K562 (cell line): ENCODE data around the gene WWC2. TPM values are rescaled to one million over a fixed set of nuclear protein-coding genes. Genes with fewer than 3 reads are reported as not detected.

Experiments used
- ATF2 ChIP-seq: sonication (generic); formaldehyde crosslinking; IDR thresholded peaks from 2 replicates; pipeline ENCODE4 v1.8.1; 2022; ENCODE audit warnings: missing genetic modification reagents
- CEBPG ChIP-seq, 3 experiments: fragments of 200-800 bp in 1 of 3; sonication (Bioruptor generic) in 1 of 3; sonication (generic) in 1 of 3; formaldehyde crosslinking in 1 of 3; IDR thresholded peaks in 2 of 3; conservative IDR thresholded peaks in 1 of 3; 2 replicates each; pipeline versions ENCODE4 v1.6.1 to v1.8.0; 2016 to 2022; ENCODE audit warnings: missing compliant biosample characterization in 2 of 3, missing genetic modification characterization in 2 of 3, mild to moderate bottlenecking in 1 of 3, missing genetic modification reagents in 1 of 3
- CLOCK ChIP-seq: fragments of 250-450 bp; sonication (Bioruptor Pico); IDR thresholded peaks from 2 replicates; pipeline ENCODE4 v1.4.0; 2020; ENCODE audit warnings: mild to moderate bottlenecking, moderate library complexity, borderline replicate concordance
- FOS ChIP-seq: IDR thresholded peaks from 3 replicates; pipeline ENCODE4 v1.6.1; 2011; ENCODE audit not compliant: insufficient read length; ENCODE audit errors: extremely low read depth
- GATA2 ChIP-seq: sonication (generic); formaldehyde crosslinking; IDR thresholded peaks from 2 replicates; pipeline ENCODE4 v1.4.0; 2020; ENCODE audit warnings: mild to moderate bottlenecking, missing genetic modification reagents
- HMG20B ChIP-seq: fragments of 250-450 bp; sonication (Bioruptor Pico); IDR thresholded peaks from 2 replicates; pipeline ENCODE4 v1.5.0; 2021; ENCODE audit warnings: mild to moderate bottlenecking
- JUNB ChIP-seq: fragments of 450-650 bp; formaldehyde crosslinking; conservative IDR thresholded peaks from 2 replicates; pipeline ENCODE4 v1.4.0; 2020; ENCODE audit warnings: mild to moderate bottlenecking
- MNT ChIP-seq, 2 experiments: fragments of 450-650 bp; conservative IDR thresholded peaks; 2 replicates each; pipeline ENCODE4 v1.6.1; 2017; ENCODE audit warnings: mild to moderate bottlenecking in 2 of 2, moderate library complexity in 2 of 2
- NRF1 ChIP-seq, 2 experiments: fragments of 450-650 bp; IDR thresholded peaks in 1 of 2; conservative IDR thresholded peaks in 1 of 2; 2 replicates each; pipeline ENCODE4 v1.6.1; 2014; ENCODE audit warnings: mild to moderate bottlenecking in 2 of 2
- OTX1 ChIP-seq: fragments of 450-650 bp; formaldehyde crosslinking; IDR thresholded peaks from 2 replicates; pipeline ENCODE4 v1.4.0; 2022; ENCODE audit warnings: mild to moderate bottlenecking
- PTTG1 ChIP-seq: fragments of 450-650 bp; IDR thresholded peaks from 2 replicates; pipeline ENCODE4 v1.6.1; 2016; ENCODE audit warnings: low read depth, mild to moderate bottlenecking, missing genetic modification characterization, missing compliant biosample characterization
- RNF2 ChIP-seq: sonication (generic); IDR thresholded peaks from 2 replicates; pipeline ENCODE4 v1.6.1; 2016
- SAFB ChIP-seq: fragments of 200-400 bp; formaldehyde crosslinking; IDR thresholded peaks from 2 replicates; pipeline ENCODE4 v1.6.1; 2017; ENCODE audit warnings: low read depth, low read length, borderline replicate concordance
- SRSF3 ChIP-seq: fragments of 200-400 bp; formaldehyde crosslinking; IDR thresholded peaks from 2 replicates; pipeline ENCODE4 v1.6.1; 2016; ENCODE audit warnings: mild to moderate bottlenecking, low read length, moderate library complexity; ENCODE audit not compliant: insufficient read depth
- TRIM28 ChIP-seq: fragments of 450-650 bp; IDR thresholded peaks from 2 replicates; pipeline ENCODE4 v1.6.1; 2017
- ZFP36 ChIP-seq: fragments of 150-350 bp; IDR thresholded peaks from 2 replicates; pipeline ENCODE4 v1.6.1; 2018; ENCODE audit warnings: low read length, low read depth; ENCODE audit not compliant: partially characterized antibody
- ZFX ChIP-seq: sonication (generic); formaldehyde crosslinking; IDR thresholded peaks from 2 replicates; pipeline ENCODE4 v1.8.0; 2022; ENCODE audit warnings: mild to moderate bottlenecking, missing genetic modification reagents, moderate library complexity
- ZNF146 ChIP-seq: IDR thresholded peaks from one replicate; pipeline ENCODE4 v1.6.1; 2018; ENCODE audit warnings: missing compliant biosample characterization; ENCODE audit not compliant: unreplicated experiment
- ZNF644 ChIP-seq: fragments of 200-800 bp; sonication (Bioruptor generic); IDR thresholded peaks from 2 replicates; pipeline ENCODE4 v1.6.1; 2016; ENCODE audit warnings: low read depth, missing genetic modification characterization, missing compliant biosample characterization
- polyA plus RNA-seq, 8 experiments: library from polyadenylated mRNA; depleted of rRNA in 4 of 8; stranded (reverse) in 5 of 8; unstranded in 3 of 8; fragments of >200 nt; fragmentation: Nextera tagmentation in 2 of 8; fragmentation: Illumina TruSeq in 1 of 8; extraction: Ambion mirVana in 2 of 8; extraction: Trizol in 1 of 8; gene quantifications; 2 replicates each; pipeline versions ENCODE4 v1.2.1 to v1.2.3, GENCODE V29; 2011 to 2014; ENCODE audit warnings: inconsistent platforms in 1 of 8, missing spikeins in 1 of 8
- total RNA-seq, 7 experiments: library from RNA; depleted of rRNA in 6 of 7; stranded (reverse); fragments of >200 nt in 6 of 7; fragmentation: Illumina TruSeq in 2 of 7; extraction: Trizol in 2 of 7; gene quantifications; 2 replicates each; pipeline versions ENCODE4 v1.2.1 to v1.2.3, GENCODE V29; 2011 to 2021; ENCODE audit warnings: low replicate concordance in 1 of 7

Gene WWC2
- total and polyA plus RNA-seq, 9 of the 15 experiments (the other 6 are each of a cell fraction or from before 2014, with no cell fraction given), result 3.7 to 39.4 (median 19.6) TPM

GRCh38 chr4:183098019-183098722 is 886 bp upstream of the WWC2 start (continued):
- no peak for TF ChIP-seq CLOCK
- no peak for TF ChIP-seq SRSF3
- TF ChIP-seq ZFX (CRISPR knock-in tag), result peak; percentile 75; the same call in 1 of the 2 replicates
- 0 out of 2 replicates have a peak, but pooled peaks have one; percentile 25 for TF ChIP-seq SAFB
- TF ChIP-seq CEBPG (CRISPR knock-in tag; IDR thresholded peaks at IDR 0.05), result peak; percentile 41; the same call in 1 of the 2 replicates
- TF ChIP-seq CEBPG (tag; conservative IDR thresholded peaks at IDR 0.05 in 1 of 2, IDR thresholded peaks at IDR 0.05 in 1 of 2), result no peak
- no peak for TF ChIP-seq TRIM28
- TF ChIP-seq ZNF644 (tag), result no peak
- TF ChIP-seq MNT (conservative IDR thresholded peaks at IDR 0.05), result no peak
- TF ChIP-seq OTX1 (CRISPR knock-in tag), result no peak
- no peak for TF ChIP-seq ZFP36
- no peak for TF ChIP-seq HMG20B (CRISPR knock-in tag)
- TF ChIP-seq NRF1 (conservative IDR thresholded peaks at IDR 0.05 in 1 of 2, IDR thresholded peaks at IDR 0.05 in 1 of 2), result no peak
- TF ChIP-seq JUNB (CRISPR knock-in tag), result no peak
- TF ChIP-seq ATF2 (CRISPR knock-in tag), result no peak
- no peak for TF ChIP-seq GATA2
- TF ChIP-seq ZNF146, result no peak
- no peak for TF ChIP-seq PTTG1 (tag)
- TF ChIP-seq RNF2, result no peak
- TF ChIP-seq FOS, result no peak
